IPS-20b (cell line): ENCODE measurements around the gene PPIF.

ENCODE experiments used
- H3K27ac ChIP-seq: one replicate; pipeline ENCODE4 v1.5.1; 2013; ENCODE audit warnings: low read length
- H3K27me3 ChIP-seq: 2 replicates; pipeline ENCODE4 v1.6.1; 2013; ENCODE audit warnings: mild to moderate bottlenecking, low read length, inconsistent platforms; ENCODE audit not compliant: insufficient read depth
- H3K36me3 ChIP-seq: 2 replicates; pipeline ENCODE4 v1.6.1; 2013; ENCODE audit warnings: low read depth, mild to moderate bottlenecking, inconsistent platforms, low read length, moderate library complexity; ENCODE audit not compliant: insufficient read depth
- H3K4me1 ChIP-seq: 2 replicates; pipeline ENCODE4 v1.6.1; 2013; ENCODE audit warnings: mild to moderate bottlenecking, control low read depth, inconsistent platforms, low read length, moderate library complexity; ENCODE audit not compliant: insufficient read depth
- H3K4me3 ChIP-seq: 2 replicates; pipeline ENCODE4 v1.5.1; 2013; ENCODE audit warnings: mild to moderate bottlenecking, low read length, inconsistent platforms
- H3K9ac ChIP-seq: 2 replicates; pipeline ENCODE4 v1.6.1; 2013; ENCODE audit warnings: low read depth, mild to moderate bottlenecking, inconsistent platforms, low read length, moderate library complexity
- H3K9me3 ChIP-seq: 2 replicates; pipeline ENCODE4 v1.6.1; 2013; ENCODE audit warnings: mild to moderate bottlenecking, low read depth, low read length, inconsistent platforms; ENCODE audit not compliant: insufficient read depth

Gene PPIF

DNA sequence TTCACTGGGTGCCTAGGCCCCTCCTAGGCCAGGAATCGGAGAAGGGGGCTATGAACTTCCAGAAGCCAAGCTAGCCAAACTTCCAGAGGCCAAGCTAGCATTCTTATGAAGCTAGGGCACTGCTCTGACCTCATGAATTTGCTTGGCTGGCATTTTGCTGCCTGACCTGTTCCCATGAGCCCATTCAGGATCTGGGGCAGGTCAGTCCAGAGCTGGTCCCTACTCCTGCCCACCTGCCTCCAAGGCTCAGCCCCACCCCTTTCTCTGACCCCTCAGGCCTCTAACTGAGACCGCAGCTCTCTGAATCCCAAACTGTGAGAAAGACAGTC lies 1.3 kb upstream of the PPIF start:
- Histone ChIP-seq H3K27me3 (no peaks in the 10 kb centered on the region), H3K9me3 (no peaks in the 10 kb centered on the region), H3K36me3 (peaks cover 25% of the 10 kb centered on the region), H3K27ac (no peak overlapping the region), H3K9ac (no peak overlapping the region), H3K4me1 (peaks cover 9% of the 10 kb centered on the region; the same call in 1 of the 2 replicates), H3K4me3 (no peak overlapping the region)

DNA sequence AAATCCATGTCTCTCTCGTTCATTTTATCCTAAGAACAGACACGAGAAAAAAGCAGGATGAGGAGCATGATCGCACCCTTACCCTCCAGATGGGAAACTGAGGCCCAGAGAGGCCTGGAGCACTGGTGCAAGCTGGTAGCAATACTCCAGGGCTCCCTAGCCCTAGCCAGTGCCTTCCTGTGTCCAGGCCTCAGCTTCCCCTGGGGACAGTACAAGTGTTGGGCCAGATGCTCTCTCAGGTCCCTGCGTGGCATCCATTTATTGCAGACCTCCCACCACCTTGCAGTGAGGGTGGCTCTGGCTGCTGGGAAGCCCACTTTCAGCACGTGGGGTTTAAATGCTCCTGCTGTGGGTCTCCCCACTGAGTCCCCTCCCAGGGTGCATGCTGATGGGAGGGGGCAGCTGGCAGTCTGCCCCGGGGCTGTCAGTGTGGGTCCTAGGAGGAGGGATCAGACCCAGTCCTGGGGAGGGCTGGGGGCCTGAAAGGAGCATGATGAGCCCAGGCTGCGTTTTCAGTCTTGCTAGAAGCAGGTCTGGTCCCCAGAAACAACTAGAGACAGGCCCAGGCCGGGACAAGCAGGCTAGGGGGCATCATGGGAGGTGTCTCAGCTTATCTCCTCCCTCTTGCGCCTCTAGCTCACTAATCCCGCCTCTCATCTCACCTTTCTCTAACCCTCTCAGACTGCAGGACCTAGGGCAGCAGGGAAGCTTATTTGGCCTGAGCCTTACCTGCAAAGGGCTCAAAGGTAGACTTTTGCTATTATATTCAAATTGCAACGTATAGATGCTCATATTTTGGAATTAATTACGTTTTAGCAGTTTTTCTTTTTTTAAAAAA lies 662 bp upstream of the PPIF start:
- Histone ChIP-seq H3K9ac (peak overlapping the region; percentile 56; the same call in 1 of the 2 replicates), H3K4me3 (peak overlapping the region; percentile 79), H3K9me3 (no peaks in the 10 kb centered on the region), H3K27ac (no peak overlapping the region), H3K36me3 (peaks cover 30% of the 10 kb centered on the region), H3K27me3 (no peaks in the 10 kb centered on the region), H3K4me1 (peaks cover 9% of the 10 kb centered on the region; the same call in 1 of the 2 replicates)

- Histone ChIP-seq H3K4me1 (peaks cover 9% of the 10 kb centered on the region; the same call in 1 of the 2 replicates), H3K4me3 (peak overlapping the region; percentile 79), H3K27me3 (no peaks in the 10 kb centered on the region), H3K9me3 (no peaks in the 10 kb centered on the region), H3K9ac (peak overlapping the region; percentile 80), H3K36me3 (peaks cover 44% of the 10 kb centered on the region), H3K27ac (no peak overlapping the region)
Observed at GRCh38 chr10:79347894-79348639, 798 bp downstream of the PPIF start.

- H3K4me3 ChIP-seq, result peak overlapping the region; percentile 79; the same call in 1 of the 2 replicates
- no peaks in the 10 kb centered on the region for H3K27me3 ChIP-seq
- no peaks in the 10 kb centered on the region for H3K9me3 ChIP-seq
- H3K9ac ChIP-seq, result peak overlapping the region; percentile 80; the same call in 1 of the 2 replicates
- H3K27ac ChIP-seq, result no peak overlapping the region
- peaks cover 9% of the 10 kb centered on the region; the same call in 1 of the 2 replicates for H3K4me1 ChIP-seq
- peaks cover 50% of the 10 kb centered on the region for H3K36me3 ChIP-seq
Observed at GRCh38 chr10:79348640-79348988, 1.3 kb downstream of the PPIF start.

DNA sequence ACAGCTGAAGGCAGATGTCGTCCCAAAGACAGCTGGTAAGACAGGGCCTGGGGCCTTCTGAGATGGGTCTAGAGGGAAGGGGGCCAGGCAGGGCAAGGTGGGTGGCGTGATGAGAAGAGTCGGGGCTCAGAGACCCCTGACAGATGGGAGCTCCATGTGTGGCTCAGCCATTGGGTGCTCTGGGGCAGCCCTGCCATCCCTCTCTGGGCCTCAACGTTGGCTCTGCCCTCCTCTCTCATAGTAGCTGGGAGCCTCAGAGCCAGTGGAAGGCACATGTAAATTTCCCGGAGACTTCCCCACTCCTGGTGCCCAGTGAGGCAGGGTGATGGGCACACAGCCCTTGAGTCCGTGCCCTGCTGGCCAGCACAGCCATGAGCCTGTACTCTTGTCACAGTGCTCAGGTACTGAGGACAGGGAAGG lies 1.8 kb downstream of the PPIF start:
- Histone ChIP-seq H3K9me3 (no peaks in the 10 kb centered on the region), H3K9ac (no peak overlapping the region), H3K4me1 (peaks cover 9% of the 10 kb centered on the region; the same call in 1 of the 2 replicates), H3K4me3 (no peak overlapping the region), H3K27ac (no peak overlapping the region), H3K27me3 (no peaks in the 10 kb centered on the region), H3K36me3 (peaks cover 55% of the 10 kb centered on the region)

DNA sequence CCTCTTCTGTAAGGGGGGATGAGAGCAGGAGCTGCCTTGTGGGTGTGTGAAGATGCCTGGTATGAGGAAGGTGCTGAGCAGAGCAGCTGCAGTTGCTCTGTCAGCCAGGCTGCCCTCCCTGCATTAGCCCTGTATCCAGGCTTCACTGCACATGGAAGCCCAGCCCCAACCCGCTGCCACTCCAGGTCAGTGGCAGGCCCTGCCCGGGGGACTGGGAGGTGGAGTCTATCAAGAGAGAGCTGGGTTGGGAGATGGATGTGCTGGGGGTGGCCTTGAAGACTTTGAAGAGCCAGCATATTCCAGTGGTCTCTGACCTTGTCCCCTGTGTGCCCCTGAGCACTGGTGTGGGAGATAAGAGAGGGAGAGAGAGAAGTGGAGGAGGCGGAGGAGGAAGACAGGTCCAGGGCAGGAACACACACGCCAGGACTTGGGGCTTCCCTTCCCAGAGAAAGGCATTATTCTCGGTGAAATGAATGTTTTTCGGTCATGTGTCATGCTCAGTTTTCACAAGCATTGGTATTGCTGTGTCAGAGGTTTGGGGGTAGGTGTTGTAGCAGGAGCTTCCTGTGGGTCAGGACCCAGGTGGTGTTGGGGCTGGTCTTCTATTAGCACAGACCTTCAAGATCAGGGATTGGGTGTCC lies 2.6 kb downstream of the PPIF start:
- Histone ChIP-seq H3K9me3 (no peaks in the 10 kb centered on the region), H3K36me3 (peaks cover 63% of the 10 kb centered on the region), H3K27ac (no peak overlapping the region)

DNA sequence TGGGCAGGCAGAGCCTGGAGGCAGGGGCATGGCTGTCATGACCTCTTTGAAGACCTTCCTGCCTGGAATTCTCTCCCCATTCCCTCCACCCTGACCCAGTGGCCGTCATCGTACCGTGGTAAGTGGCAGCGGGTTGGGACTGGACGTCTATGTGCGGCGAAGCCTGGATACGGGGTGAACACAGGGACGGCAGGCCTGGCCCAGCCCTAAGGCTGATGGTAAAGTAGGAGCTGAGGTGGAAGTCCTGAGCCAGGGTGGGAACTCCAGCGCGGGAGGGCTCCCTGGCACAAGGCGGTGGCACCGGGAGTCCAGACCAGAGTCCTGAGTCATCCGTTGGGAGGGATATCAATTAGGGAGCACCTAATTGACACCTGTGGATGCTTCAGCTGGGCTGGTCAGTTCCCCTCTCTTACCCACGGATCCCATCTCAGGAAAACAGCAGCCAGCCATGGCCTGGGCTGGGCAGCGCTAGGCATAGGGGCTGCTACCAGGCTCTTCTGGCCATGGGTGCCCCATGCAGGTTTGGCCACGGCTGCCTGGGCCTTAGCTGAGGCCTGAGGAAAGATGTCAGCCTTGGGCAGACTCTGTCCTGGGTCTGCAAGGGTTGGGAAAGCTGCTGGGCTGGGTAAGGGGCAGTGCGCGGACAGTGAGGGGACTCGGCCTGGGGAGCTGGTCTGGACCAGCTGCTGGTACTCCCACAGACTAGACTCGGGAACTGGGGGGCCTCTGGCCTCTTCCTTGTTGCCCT lies 3.3 kb downstream of the PPIF start:
- Histone ChIP-seq H3K36me3 (peaks cover 70% of the 10 kb centered on the region), H3K27me3 (no peaks in the 10 kb centered on the region), H3K9me3 (no peaks in the 10 kb centered on the region), H3K4me1 (peaks cover 9% of the 10 kb centered on the region; the same call in 1 of the 2 replicates), H3K27ac (no peak overlapping the region), H3K4me3 (no peak overlapping the region), H3K9ac (no peak overlapping the region)

More for the DNA sequence above, 2.6 kb downstream of the PPIF start:
- no peak overlapping the region for H3K4me3 ChIP-seq
- H3K4me1 ChIP-seq, result peaks cover 9% of the 10 kb centered on the region; the same call in 1 of the 2 replicates
- no peak overlapping the region for H3K9ac ChIP-seq
- no peaks in the 10 kb centered on the region for H3K27me3 ChIP-seq

- no peaks in the 10 kb centered on the region for H3K9me3 ChIP-seq
- H3K36me3 ChIP-seq, result peaks cover 73% of the 10 kb centered on the region
- no peaks in the 10 kb centered on the region for H3K27me3 ChIP-seq
- peaks cover 9% of the 10 kb centered on the region; the same call in 1 of the 2 replicates for H3K4me1 ChIP-seq
- H3K9ac ChIP-seq, result no peak overlapping the region
- no peak overlapping the region for H3K27ac ChIP-seq
- H3K4me3 ChIP-seq, result no peak overlapping the region
Observed at GRCh38 chr10:79351332-79351731, 4.1 kb downstream of the PPIF start.

DNA sequence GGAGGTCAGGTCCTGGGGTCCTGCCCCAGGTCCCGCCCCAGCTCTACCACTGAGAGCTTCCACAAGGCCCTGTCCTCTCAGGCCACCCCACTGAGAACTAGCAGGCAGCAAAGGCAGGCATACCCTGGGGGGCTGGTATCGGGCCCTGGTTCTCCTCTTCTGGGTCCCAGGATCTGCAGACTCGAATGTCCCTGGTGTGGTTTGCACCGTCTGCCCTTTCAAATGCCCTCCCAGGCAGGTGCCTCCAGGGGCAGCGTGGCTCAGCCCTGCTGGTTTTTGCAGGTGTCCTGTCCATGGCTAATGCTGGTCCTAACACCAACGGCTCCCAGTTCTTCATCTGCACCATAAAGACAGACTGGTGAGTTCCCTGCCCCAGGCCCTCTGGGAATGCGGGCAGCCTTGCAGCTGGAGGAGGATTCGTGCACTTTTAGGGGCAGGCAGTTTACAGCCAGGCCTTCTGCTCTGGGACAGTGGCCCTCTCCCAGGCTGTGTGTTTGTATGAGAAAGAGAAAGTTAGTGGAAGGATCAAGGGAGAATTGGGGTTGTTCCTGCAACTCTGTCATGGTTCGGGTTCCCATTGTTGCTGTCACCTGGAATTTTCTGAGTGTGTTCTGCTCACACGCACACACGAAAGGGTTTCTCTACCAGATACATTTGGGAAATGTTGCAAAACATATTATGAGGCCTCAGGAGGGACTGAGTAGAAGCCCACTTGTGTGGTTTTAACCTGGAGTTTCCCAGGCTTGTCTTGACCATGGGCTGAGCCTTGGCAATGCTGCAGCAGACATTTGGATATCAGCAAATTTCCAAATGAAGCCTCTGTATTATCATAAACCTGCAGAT lies 5.0 kb downstream of the PPIF start:
- Histone ChIP-seq H3K27me3 (no peaks in the 10 kb centered on the region), H3K9ac (no peak overlapping the region), H3K4me3 (no peak overlapping the region), H3K36me3 (peaks cover 73% of the 10 kb centered on the region), H3K27ac (no peak overlapping the region), H3K4me1 (peaks cover 3% of the 10 kb centered on the region; the same call in 1 of the 2 replicates), H3K9me3 (no peaks in the 10 kb centered on the region)

GRCh38 chr10:79353000-79353406 lies 5.7 kb downstream of the PPIF start:
- Histone ChIP-seq H3K36me3 (peaks cover 73% of the 10 kb centered on the region), H3K4me1 (peaks cover 3% of the 10 kb centered on the region; the same call in 1 of the 2 replicates), H3K27ac (no peak overlapping the region), H3K9ac (no peak overlapping the region), H3K4me3 (no peak overlapping the region), H3K9me3 (no peaks in the 10 kb centered on the region), H3K27me3 (no peaks in the 10 kb centered on the region)
